Adrenal gland (tissue), 12 donors: ENCODE measurements around the gene CABP1. TPM values are rescaled to one million over a fixed set of nuclear protein-coding genes. Genes with fewer than 3 reads are reported as not detected.

Source experiments
- DNase-seq, 7 donors: peaks; one replicate each; pipeline ENCODE4 v3.0.0-alpha.2; 2019 to 2020
- H3K27ac ChIP-seq, 5 donors: fragments of 200-600 bp; sonication (generic) in 4 of 5; 1 replicate in 3 of 5; 2 replicates in 2 of 5; pipeline versions ENCODE4 v1.5.1 to v1.8.0; 2016 to 2020; ENCODE audit warnings: mild to moderate bottlenecking in 1 of 5
- H3K27me3 ChIP-seq: fragments of 200-600 bp; 2 replicates; pipeline ENCODE4 v1.8.0; 2021
- H3K36me3 ChIP-seq, 2 donors: fragments of 200-600 bp; replicated peaks in 1 of 2; 1 replicate in 1 of 2; 2 replicates in 1 of 2; pipeline versions ENCODE4 v1.5.1 to v1.8.0; 2018 to 2022
- H3K4me1 ChIP-seq, 2 donors: fragments of 200-600 bp; replicated peaks in 1 of 2; 1 replicate in 1 of 2; 2 replicates in 1 of 2; pipeline versions ENCODE4 v1.5.1 to v1.8.0; 2018 to 2021
- H3K4me3 ChIP-seq, 4 donors: fragments of 200-600 bp; sonication (generic) in 3 of 4; one replicate each; pipeline ENCODE4 v1.5.1; 2016 to 2018
- H3K9me3 ChIP-seq, 3 donors: fragments of 200-600 bp; sonication (generic) in 1 of 3; replicated peaks in 1 of 3; 1 replicate in 2 of 3; 2 replicates in 1 of 3; pipeline versions ENCODE4 v1.5.1 to v1.8.0; 2016 to 2021
- POLR2A ChIP-seq, 2 donors: fragments of 450-650 bp; IDR thresholded peaks; one replicate each; pipeline ENCODE4 v1.6.1; 2017; ENCODE audit warnings: antibody characterized with exemption in 2 of 2, mild to moderate bottlenecking in 2 of 2, moderate library complexity in 1 of 2
- WGBS, 4 donors: extraction: QIAGEN DNeasy Blood & Tissue Kit in 2 of 4; methylation state at CpG; one replicate each; pipeline versions ENCODE4 v1.1.5 to v1.1.7; 2013 to 2017; 5-methylcytosine and 5-hydroxymethylcytosine counted together
- intact Hi-C, 2 donors: fragments of 100-400 bp; cut with DNase I; formaldehyde crosslinking; loops; one replicate each; pipeline versions ENCODE4 v1.14.1 to v1.15.0; 2022 to 2023
- polyA plus RNA-seq, 3 donors: library from polyadenylated mRNA; stranded (reverse); fragments of 200-250 nt in 2 of 3; fragments of 350-450 nt in 1 of 3; fragmentation: Illumina TruSeq in 1 of 3; extraction: RNeasy Lipid Tissue Mini Kit (QIAGEN cat#74804) in 1 of 3; gene quantifications; one replicate each; pipeline ENCODE4 v1.2.3, GENCODE V29; 2013 to 2014
- total RNA-seq, 9 donors: library from RNA; depleted of rRNA in 4 of 9; stranded (reverse); fragments of >200 nt in 4 of 9; fragments of 120-200 nt in 1 of 9; fragmentation: NEBNext Ultra II Directional in 1 of 9; extraction: Animal tissue kit (Norgen Biotek cat#: 25700) in 1 of 9; gene quantifications; one replicate each; pipeline versions ENCODE4 v1.1.0 to v1.2.4, GENCODE V29; 2013 to 2023
- TF ChIP-seq, protein P1 (sequence below), 6 experiments: fragments of 450-650 bp in 4 of 6; fragments of 200-600 bp in 2 of 6; sonication (generic) in 1 of 6; IDR thresholded peaks; 1 replicate in 5 of 6; 2 replicates in 1 of 6; pipeline versions ENCODE4 v1.5.1 to v1.8.0; 2016 to 2021; ENCODE audit warnings: antibody characterized with exemption in 6 of 6, mild to moderate bottlenecking in 2 of 6, moderate library complexity in 1 of 6
- donor health status: healthy with polysubstance abuse.
- donor health status: Bipolar disorder and iron deficiency.
- donor health status: DM: yes; HTN: yes; CAD: no.
- donor health status: DM: no; HTN: no; CAD: no.
- donor health status: DM: no; HTN: no; CAD: no.
- donor health status: DM: yes; HTN: yes; CAD: no.

Gene CABP1
- total and polyA plus RNA-seq, 12 donors = 0.42 to 5.1 (median 2.3) TPM; not detected in 1

DNA sequence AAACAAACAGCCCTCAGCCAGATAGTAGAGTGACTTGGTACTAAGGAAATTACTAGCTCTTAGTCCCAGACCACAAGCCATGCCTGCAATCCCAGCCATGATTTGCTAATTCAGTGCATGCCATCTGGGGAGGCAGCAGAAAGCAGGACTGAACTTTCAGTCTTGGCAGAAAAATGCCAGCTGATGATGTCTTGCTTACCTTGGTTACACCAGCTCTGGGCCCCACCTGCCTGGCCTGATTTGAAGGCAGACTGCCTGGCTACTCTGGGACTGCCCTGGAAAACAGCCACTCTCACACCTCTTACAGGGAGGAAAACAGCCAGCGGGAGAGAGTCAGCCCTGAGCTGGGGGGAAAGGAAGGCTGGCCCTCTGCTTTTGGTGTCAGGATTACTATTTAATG is 65.2 kb downstream of the CABP1 start:
- peak in 1 of 7 donors; percentile 13 for DNase-seq
- H3K9me3 ChIP-seq = no peaks in the 10 kb centered on the region
- peaks cover 0 to 22% of the 10 kb centered on the region in 2 donors for H3K36me3 ChIP-seq
- H3K27ac ChIP-seq = no peak overlapping the region
- H3K27me3 ChIP-seq = no peaks in the 10 kb centered on the region
- H3K4me3 ChIP-seq = no peak overlapping the region
- intact Hi-C loops = no loop called here
- 78 to 87% (median 80%) methylated on average over 1 of the region's 1 CpG for WGBS, 4 donors
- no peak for TF ChIP-seq POLR2A (IDR thresholded peaks at IDR 0.05)
- TF ChIP-seq, protein P1, sequence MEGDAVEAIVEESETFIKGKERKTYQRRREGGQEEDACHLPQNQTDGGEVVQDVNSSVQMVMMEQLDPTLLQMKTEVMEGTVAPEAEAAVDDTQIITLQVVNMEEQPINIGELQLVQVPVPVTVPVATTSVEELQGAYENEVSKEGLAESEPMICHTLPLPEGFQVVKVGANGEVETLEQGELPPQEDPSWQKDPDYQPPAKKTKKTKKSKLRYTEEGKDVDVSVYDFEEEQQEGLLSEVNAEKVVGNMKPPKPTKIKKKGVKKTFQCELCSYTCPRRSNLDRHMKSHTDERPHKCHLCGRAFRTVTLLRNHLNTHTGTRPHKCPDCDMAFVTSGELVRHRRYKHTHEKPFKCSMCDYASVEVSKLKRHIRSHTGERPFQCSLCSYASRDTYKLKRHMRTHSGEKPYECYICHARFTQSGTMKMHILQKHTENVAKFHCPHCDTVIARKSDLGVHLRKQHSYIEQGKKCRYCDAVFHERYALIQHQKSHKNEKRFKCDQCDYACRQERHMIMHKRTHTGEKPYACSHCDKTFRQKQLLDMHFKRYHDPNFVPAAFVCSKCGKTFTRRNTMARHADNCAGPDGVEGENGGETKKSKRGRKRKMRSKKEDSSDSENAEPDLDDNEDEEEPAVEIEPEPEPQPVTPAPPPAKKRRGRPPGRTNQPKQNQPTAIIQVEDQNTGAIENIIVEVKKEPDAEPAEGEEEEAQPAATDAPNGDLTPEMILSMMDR (IDR thresholded peaks at IDR 0.05) = no peak
- H3K4me1 ChIP-seq = peaks cover 27 to 29% of the 10 kb centered on the region in 2 donors

DNA sequence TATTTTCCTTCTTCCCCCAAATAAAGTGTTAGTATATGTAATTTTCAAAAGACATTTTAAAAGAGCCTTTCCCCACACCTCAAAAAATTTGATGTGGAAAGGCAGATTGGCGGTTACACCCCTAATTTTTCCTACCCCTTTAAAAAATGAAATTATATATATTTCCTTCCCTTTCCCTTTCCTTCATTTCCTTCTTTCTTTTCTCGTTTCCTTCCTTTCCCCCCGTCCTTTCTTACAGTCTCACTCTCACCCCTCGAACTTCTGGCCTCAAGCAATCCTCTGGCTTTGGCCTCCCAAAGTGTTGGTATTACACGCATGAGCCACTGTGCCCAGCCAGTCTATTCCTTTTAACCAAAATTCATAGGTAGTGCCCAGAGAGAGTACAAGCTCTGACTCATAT is 65.6 kb downstream of the CABP1 start:
- H3K36me3 ChIP-seq = peaks cover 0 to 18% of the 10 kb centered on the region in 2 donors
- H3K4me1 ChIP-seq = peaks cover 27 to 31% of the 10 kb centered on the region in 2 donors
- TF ChIP-seq POLR2A (IDR thresholded peaks at IDR 0.05) = no peak
- TF ChIP-seq, protein P1 (IDR thresholded peaks at IDR 0.05) = no peak
- no peak for DNase-seq
- H3K27me3 ChIP-seq = no peaks in the 10 kb centered on the region
- WGBS, 4 donors = 66 to 83% (median 77%) methylated on average over 5 of the region's 5 CpGs
- intact Hi-C loops = no loop called here
- H3K4me3 ChIP-seq = no peak overlapping the region
- no peak overlapping the region for H3K27ac ChIP-seq
- H3K9me3 ChIP-seq = no peaks in the 10 kb centered on the region

DNA sequence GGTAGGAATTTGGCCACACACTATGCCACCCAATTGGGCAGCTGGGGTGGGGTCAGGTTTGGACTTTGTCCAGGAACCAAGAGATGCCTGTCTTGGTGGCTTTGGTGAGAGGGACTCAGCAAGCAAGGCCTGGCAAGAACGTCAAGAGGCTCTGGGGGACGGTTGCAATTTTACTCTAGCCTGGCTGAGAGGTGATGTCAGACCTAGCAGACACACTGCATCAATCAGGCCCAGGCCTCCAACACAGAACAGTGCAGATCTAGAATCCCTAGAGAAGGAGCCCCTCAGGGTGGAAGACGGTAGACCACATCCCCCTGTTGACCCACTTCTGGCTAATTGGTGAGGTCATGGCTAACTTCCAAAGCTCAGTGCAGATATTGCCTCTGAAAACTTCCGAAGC is 68.2 kb downstream of the CABP1 start:
- H3K4me1 ChIP-seq = peaks cover 18 to 31% of the 10 kb centered on the region in 2 donors
- peak overlapping the region in 1 of 5 donors; percentile 23 for H3K27ac ChIP-seq
- intact Hi-C loops = no loop called here
- no peak for DNase-seq
- TF ChIP-seq, protein P1 (IDR thresholded peaks at IDR 0.05) = no peak
- no peak for TF ChIP-seq POLR2A (IDR thresholded peaks at IDR 0.05)
- H3K9me3 ChIP-seq = no peaks in the 10 kb centered on the region
- H3K27me3 ChIP-seq = no peaks in the 10 kb centered on the region
- H3K4me3 ChIP-seq = no peak overlapping the region
- WGBS, 4 donors = 62 to 84% (median 63%) methylated on average over 4 of the region's 4 CpGs
- H3K36me3 ChIP-seq = peaks cover 0 to 5% of the 10 kb centered on the region in 2 donors

DNA sequence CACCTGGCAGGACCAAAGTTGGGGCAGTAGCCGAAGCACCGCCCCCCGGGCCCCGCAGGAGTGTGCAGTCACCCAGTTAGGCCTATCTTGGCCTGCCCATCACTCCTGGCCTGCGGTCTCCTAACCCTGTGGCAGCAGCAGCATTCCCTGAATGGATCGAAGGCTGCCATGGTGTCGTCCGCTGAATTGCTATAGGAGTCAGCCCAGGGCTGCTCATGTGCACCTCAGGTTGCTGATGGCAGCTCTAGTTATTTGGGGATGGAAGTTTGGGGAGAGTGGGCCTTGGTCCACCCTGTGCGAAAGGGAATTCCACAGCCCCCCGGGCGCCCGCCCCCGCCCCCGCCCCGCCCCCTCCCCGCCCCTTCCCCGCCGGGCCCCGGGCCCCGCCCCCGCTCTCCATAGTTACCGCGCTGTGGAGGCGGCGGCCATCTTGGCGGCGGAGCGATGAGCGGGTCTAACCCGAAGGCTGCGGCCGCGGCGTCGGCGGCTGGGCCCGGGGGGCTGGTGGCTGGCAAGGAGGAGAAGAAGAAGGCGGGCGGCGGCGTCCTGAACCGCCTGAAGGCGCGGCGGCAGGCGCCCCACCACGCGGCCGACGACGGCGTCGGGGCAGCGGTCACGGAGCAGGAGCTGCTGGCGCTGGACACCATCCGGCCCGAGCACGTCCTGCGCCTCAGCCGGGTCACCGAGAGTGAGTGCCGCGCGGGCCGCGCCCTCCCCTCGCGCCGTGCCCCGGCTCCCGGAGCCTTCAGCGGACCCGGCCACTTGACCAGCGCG is 69.8 kb downstream of the CABP1 start, which contains the start of gene UNC119B:
Gene UNC119B (plus strand): TSS at position 428 of the 774 bp plus-strand sequence. CDS start 17 bp downstream, at position 445.
- H3K4me3 ChIP-seq = peak within 1 kb of the TSS; percentile 48 to 94 (median 76)
- peaks cover 0 to 18% of the 10 kb centered on the region in 2 donors for H3K36me3 ChIP-seq
- peak in 1 of 2 donors; percentile 28 for TF ChIP-seq POLR2A (IDR thresholded peaks at IDR 0.05)
- TF ChIP-seq, protein P1 (IDR thresholded peaks at IDR 0.05) = no peak
- peak in 6 of 7 donors; percentile 61 to 74 (median 70) for DNase-seq
- WGBS, 4 donors = 0 to 1% (median 0%) methylated on average over 8 to 70 of the region's 76 CpGs
- H3K27ac ChIP-seq = peak within 1 kb of the TSS; percentile 34 to 92 (median 82)
- H3K4me1 ChIP-seq = peaks cover 11 to 25% of the 10 kb centered on the region in 2 donors
- intact Hi-C loops = loop anchor here (5.0 to 10.0 kb wide), 3 partner anchors 63 to 128 kb away; partner anchors contain the start of gene POP5 (in 2 of the 2)
- H3K9me3 ChIP-seq = no peaks in the 10 kb centered on the region
- no peaks in the 10 kb centered on the region for H3K27me3 ChIP-seq
